Calu3 (cell line): ENCODE measurements around the gene PRKN. TPM values are rescaled to one million over a fixed set of nuclear protein-coding genes. Genes with fewer than 3 reads are reported as not detected.

ENCODE experiments used
- BruUV-seq: library from RNA; stranded (reverse); fragments of 400-500 nt; replicated peaks from 2 replicates; lab custom pipeline; 2021; lab: Mats Ljungman, UMichigan
- CTCF ChIA-PET: fragments of 300-600 bp; sonication (Branson Sonifier 250); formaldehyde crosslinking; loops from one replicate; lab custom pipeline; 2022; ENCODE audit warnings: antibody characterized with exemption; lab: Charles Lee
- DNase-seq: peaks from one replicate; pipeline ENCODE4 v3.0.0; 2022
- H3K27ac Mint-ChIP-seq: one replicate; pipeline ENCODE4 v1.8.0; 2022; ENCODE audit warnings: mixed read lengths; ENCODE audit not compliant: unreplicated experiment
- H3K27me3 Mint-ChIP-seq: one replicate; pipeline ENCODE4 v1.8.0; 2022; ENCODE audit warnings: mixed read lengths; ENCODE audit not compliant: unreplicated experiment
- H3K36me3 Mint-ChIP-seq: one replicate; pipeline ENCODE4 v1.8.0; 2022; ENCODE audit warnings: mild to moderate bottlenecking, moderate library complexity, mixed read lengths; ENCODE audit not compliant: insufficient read depth, unreplicated experiment
- H3K4me1 Mint-ChIP-seq: one replicate; pipeline ENCODE4 v1.8.0; 2022; ENCODE audit warnings: mild to moderate bottlenecking, low read depth, mixed read lengths; ENCODE audit not compliant: unreplicated experiment
- H3K4me3 Mint-ChIP-seq: one replicate; pipeline ENCODE4 v1.8.0; 2022; ENCODE audit warnings: mild to moderate bottlenecking, low read depth, moderate library complexity, mixed read lengths; ENCODE audit not compliant: unreplicated experiment
- H3K9me3 Mint-ChIP-seq: one replicate; pipeline ENCODE4 v1.8.0; 2022; ENCODE audit warnings: low read depth, mixed read lengths; ENCODE audit not compliant: unreplicated experiment
- CTCF ChIP-seq: fragments of 200-600 bp; IDR thresholded peaks from one replicate; pipeline ENCODE4 v1.8.0; 2022; ENCODE audit warnings: antibody characterized with exemption; ENCODE audit not compliant: unreplicated experiment
- intact Hi-C: fragments of 100-400 bp; cut with micrococcal nuclease; formaldehyde crosslinking; loops from one replicate; pipeline ENCODE4 v1.10.0; 2022; ENCODE audit not compliant: unreplicated experiment
- total RNA-seq: library from RNA; stranded (reverse); gene quantifications from 2 replicates; pipeline ENCODE4 v1.2.3, GENCODE V29; 2022

Gene PRKN
- total RNA-seq, 1 experiment from 2014 or later: 3.8 TPM

DNA sequence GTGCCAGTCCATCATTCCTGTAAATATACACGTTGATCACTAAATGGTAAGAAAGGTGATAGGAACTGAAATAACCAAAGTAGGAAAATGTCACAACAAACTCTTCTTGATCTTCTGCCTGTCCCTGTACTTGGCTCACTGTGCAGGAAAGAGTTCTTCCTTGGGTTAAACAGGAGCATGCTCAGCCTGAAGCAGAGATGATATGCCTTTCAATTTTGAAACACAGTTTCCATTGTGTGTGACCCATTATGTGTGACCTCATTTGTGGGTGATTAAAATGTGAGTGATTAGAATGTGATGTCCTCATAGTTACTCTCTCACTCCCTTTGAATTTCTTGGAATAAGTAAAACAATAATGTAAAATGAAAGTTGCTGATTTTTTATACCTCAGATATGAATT is 1026.5 kb downstream of the PRKN start:
- no peak for DNase-seq
- no TSS peak for BruUV-seq
- no peaks in the 10 kb centered on the region for H3K4me1 Mint-ChIP-seq
- H3K36me3 Mint-ChIP-seq: no peaks in the 10 kb centered on the region
- no peak overlapping the region for H3K4me3 Mint-ChIP-seq
- no peaks in the 10 kb centered on the region for H3K27me3 Mint-ChIP-seq
- CTCF ChIA-PET: no interaction called here
- intact Hi-C loops: no loop called here
- no peak for TF ChIP-seq CTCF
- no peak overlapping the region for H3K27ac Mint-ChIP-seq
- H3K9me3 Mint-ChIP-seq: peaks cover 5% of the 10 kb centered on the region

- H3K4me1 Mint-ChIP-seq: no peaks in the 10 kb centered on the region
- no TSS peak for BruUV-seq
- intact Hi-C loops: loop anchor here (5.0 kb wide), 1 partner anchor 140 kb away; no protein-coding TSS in a partner anchor
- CTCF ChIA-PET: interaction anchor here (0.8 kb wide), 1 partner anchor 237 kb away, joined by 3 read pairs; no protein-coding TSS in a partner anchor
- H3K36me3 Mint-ChIP-seq: no peaks in the 10 kb centered on the region
- no peaks in the 10 kb centered on the region for H3K27me3 Mint-ChIP-seq
- no peaks in the 10 kb centered on the region for H3K9me3 Mint-ChIP-seq
- no peak overlapping the region for H3K4me3 Mint-ChIP-seq
- H3K27ac Mint-ChIP-seq: no peak overlapping the region
- DNase-seq: no peak
- no peak for TF ChIP-seq CTCF
Measured at GRCh38 chr6:161696801-161697200, 1030.8 kb downstream of the PRKN start.

GRCh38 chr6:161694995-161695394 is 1032.6 kb downstream of the PRKN start:
- CTCF ChIA-PET: interaction anchor here (0.6 to 1.6 kb wide), 6 partner anchors 75 to 301 kb away, joined by 3 to 11 read pairs (median 4); no protein-coding TSS in a partner anchor
- no peak for TF ChIP-seq CTCF
- H3K27me3 Mint-ChIP-seq: no peaks in the 10 kb centered on the region
- no peak overlapping the region for H3K27ac Mint-ChIP-seq
- intact Hi-C loops: loop anchor here (1.0 to 5.0 kb wide), 3 partner anchors 76 to 277 kb away; no protein-coding TSS in a partner anchor
- peaks cover 3% of the 10 kb centered on the region for H3K9me3 Mint-ChIP-seq
- H3K36me3 Mint-ChIP-seq: no peaks in the 10 kb centered on the region
- H3K4me3 Mint-ChIP-seq: no peak overlapping the region
- H3K4me1 Mint-ChIP-seq: no peaks in the 10 kb centered on the region
- peak; percentile 17 for DNase-seq
- BruUV-seq: no TSS peak

DNA sequence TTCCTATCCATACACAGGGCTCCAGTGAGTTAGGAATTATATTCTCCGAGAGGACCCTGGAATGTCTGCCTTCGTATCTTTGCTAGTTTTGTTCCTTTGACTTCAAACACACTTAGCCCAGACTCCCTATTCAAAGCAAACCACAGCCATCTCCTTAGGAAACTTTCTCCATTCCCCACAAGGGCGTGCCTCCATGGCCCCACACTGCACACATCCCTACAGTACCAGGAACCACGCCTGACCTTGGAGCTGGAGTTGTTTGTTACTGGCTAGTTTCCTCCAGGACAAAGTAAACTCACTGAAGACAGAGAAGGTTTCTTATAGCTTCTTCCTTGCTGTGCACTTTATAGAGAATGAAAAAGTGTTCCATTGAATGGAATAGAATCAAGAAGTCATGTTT is 1040.9 kb downstream of the PRKN start:
- Mint-ChIP-seq H3K9me3 (peaks cover 3% of the 10 kb centered on the region), H3K4me1 (no peaks in the 10 kb centered on the region)
- CTCF ChIA-PET: interaction anchor here (1.4 kb wide), 1 partner anchor 10 kb away, joined by 3 read pairs; no protein-coding TSS in a partner anchor

More for the DNA sequence above, 1040.9 kb downstream of the PRKN start:
- TF ChIP-seq CTCF: no peak
- H3K4me3 Mint-ChIP-seq: no peak overlapping the region
- H3K27me3 Mint-ChIP-seq: no peaks in the 10 kb centered on the region
- H3K27ac Mint-ChIP-seq: no peak overlapping the region
- H3K36me3 Mint-ChIP-seq: no peaks in the 10 kb centered on the region
- DNase-seq: no peak
- intact Hi-C loops: no loop called here
- no TSS peak for BruUV-seq
